ENCODE results near the gene UQCC5.

The UQCC5 gene

GRCh38 chr3:52488746-52489145, 47.7 kb upstream of the UQCC5 start:
- Histone ChIP-seq H3K4me3 (replicated peaks; ENCODE audit: insufficient read depth, low read length) (no peak overlapping the region), H3K27ac (replicated peaks) (no peak overlapping the region), H3K27me3 (ENCODE audit: insufficient read depth, poor library complexity, severe bottlenecking) (no peaks in the 10 kb centered on the region)
- TF ChIP-seq SPI1 (IDR thresholded peaks at IDR 0.05; ENCODE audit: borderline replicate concordance, low read depth) (no peak), REST (IDR thresholded peaks at IDR 0.05; ENCODE audit: insufficient replicate concordance, low read depth) (no peak), CTCF (IDR thresholded peaks at IDR 0.05; ENCODE audit: insufficient read depth, low read length) (no peak), GABPA (IDR thresholded peaks at IDR 0.05; ENCODE audit: low read depth) (no peak), POLR2AphosphoS5 (IDR thresholded peaks at IDR 0.05; ENCODE audit: low read depth) (no peak)
- no peak for DNase-seq (ENCODE audit: low read depth in 1 of 2, low spot score in 1 of 2)

- TF ChIP-seq SPI1 (IDR thresholded peaks at IDR 0.05; ENCODE audit: borderline replicate concordance, low read depth) (no peak), POLR2AphosphoS5 (IDR thresholded peaks at IDR 0.05; ENCODE audit: low read depth) (no peak), CTCF (IDR thresholded peaks at IDR 0.05; ENCODE audit: insufficient read depth, low read length) (no peak), REST (IDR thresholded peaks at IDR 0.05; ENCODE audit: insufficient replicate concordance, low read depth) (no peak), GABPA (IDR thresholded peaks at IDR 0.05; ENCODE audit: low read depth) (no peak)
- DNase-seq (ENCODE audit: low read depth in 1 of 2, low spot score in 1 of 2): no peak
- Histone ChIP-seq H3K27me3 (ENCODE audit: insufficient read depth, poor library complexity, severe bottlenecking) (no peaks in the 10 kb centered on the region), H3K4me3 (replicated peaks; ENCODE audit: insufficient read depth, low read length) (no peak overlapping the region), H3K27ac (replicated peaks) (no peak overlapping the region)
These were observed 47.0 kb upstream of the UQCC5 start for GRCh38 chr3:52489453-52489852.

GRCh38 chr3:52490035-52490938, 46.1 kb upstream of the UQCC5 start:
- TF ChIP-seq CTCF (IDR thresholded peaks at IDR 0.05; ENCODE audit: insufficient read depth, low read length) (no peak), GABPA (IDR thresholded peaks at IDR 0.05; ENCODE audit: low read depth) (no peak), POLR2AphosphoS5 (IDR thresholded peaks at IDR 0.05; ENCODE audit: low read depth) (no peak), REST (IDR thresholded peaks at IDR 0.05; ENCODE audit: insufficient replicate concordance, low read depth) (no peak), SPI1 (IDR thresholded peaks at IDR 0.05; ENCODE audit: borderline replicate concordance, low read depth) (no peak)
- no peak overlapping the region for H3K4me3 ChIP-seq (replicated peaks; ENCODE audit: insufficient read depth, low read length)
- H3K27me3 ChIP-seq (ENCODE audit: insufficient read depth, poor library complexity, severe bottlenecking): no peaks in the 10 kb centered on the region
- no peak for DNase-seq (ENCODE audit: low read depth in 1 of 2, low spot score in 1 of 2)
- no peak overlapping the region for H3K27ac ChIP-seq (replicated peaks)

Data from HL-60 (cell line).